HEK293 (cell line): ENCODE data around the gene PLEKHG4.

Source experiments
- GLI4 ChIP-seq: fragments of 450-650 bp; formaldehyde crosslinking; IDR thresholded peaks from 2 replicates; pipeline ENCODE4 v1.5.1; 2016; ENCODE audit warnings: missing biosample characterization, missing genetic modification characterization
- GLIS2 ChIP-seq: fragments of 450-650 bp; formaldehyde crosslinking; IDR thresholded peaks from 2 replicates; pipeline ENCODE4 v1.5.1; 2016; ENCODE audit warnings: missing biosample characterization, missing genetic modification characterization
- KLF9 ChIP-seq: fragments of 450-650 bp; formaldehyde crosslinking; IDR thresholded peaks from 2 replicates; pipeline ENCODE4 v1.5.1; 2016; ENCODE audit warnings: missing biosample characterization, missing genetic modification characterization, low read depth
- RBAK ChIP-seq: fragments of 450-650 bp; formaldehyde crosslinking; IDR thresholded peaks from 2 replicates; pipeline ENCODE4 v1.5.1; 2016; ENCODE audit warnings: missing biosample characterization, missing genetic modification characterization
- ZBTB20 ChIP-seq: fragments of 450-650 bp; formaldehyde crosslinking; IDR thresholded peaks from 2 replicates; pipeline ENCODE4 v1.5.1; 2016; ENCODE audit warnings: missing biosample characterization, missing genetic modification characterization
- ZFHX2 ChIP-seq: fragments of 450-650 bp; formaldehyde crosslinking; conservative IDR thresholded peaks from 2 replicates; pipeline ENCODE4 v1.5.1; 2016; ENCODE audit warnings: missing biosample characterization, missing genetic modification characterization
- ZFP41 ChIP-seq: fragments of 450-650 bp; formaldehyde crosslinking; IDR thresholded peaks from 2 replicates; pipeline ENCODE4 v1.5.1; 2016; ENCODE audit warnings: missing biosample characterization, missing genetic modification characterization, borderline replicate concordance
- ZNF2 ChIP-seq: fragments of 450-650 bp; formaldehyde crosslinking; IDR thresholded peaks from 2 replicates; pipeline ENCODE4 v1.5.1; 2016; ENCODE audit warnings: missing biosample characterization, missing genetic modification characterization
- ZNF248 ChIP-seq: fragments of 450-650 bp; formaldehyde crosslinking; IDR thresholded peaks from 2 replicates; pipeline ENCODE4 v1.5.1; 2017; ENCODE audit warnings: missing biosample characterization, missing genetic modification characterization
- ZNF501 ChIP-seq: fragments of 450-650 bp; formaldehyde crosslinking; IDR thresholded peaks from 2 replicates; pipeline ENCODE4 v1.5.1; 2016; ENCODE audit warnings: missing biosample characterization, missing genetic modification characterization
- ZNF510 ChIP-seq: fragments of 450-650 bp; formaldehyde crosslinking; IDR thresholded peaks from 2 replicates; pipeline ENCODE4 v1.5.1; 2018; ENCODE audit warnings: mild to moderate bottlenecking, missing genetic modification characterization, missing biosample characterization; ENCODE audit not compliant: insufficient replicate concordance
- ZNF585B ChIP-seq: fragments of 450-650 bp; formaldehyde crosslinking; IDR thresholded peaks from 2 replicates; pipeline ENCODE4 v1.5.1; 2016; ENCODE audit warnings: missing biosample characterization, missing genetic modification characterization
- ZNF621 ChIP-seq: fragments of 450-650 bp; formaldehyde crosslinking; IDR thresholded peaks from 2 replicates; pipeline ENCODE4 v1.5.1; 2017; ENCODE audit warnings: missing biosample characterization, missing genetic modification characterization
- ZNF629 ChIP-seq: fragments of 450-650 bp; formaldehyde crosslinking; IDR thresholded peaks from 2 replicates; pipeline ENCODE4 v1.5.1; 2017; ENCODE audit warnings: missing biosample characterization, missing genetic modification characterization
- ZNF658 ChIP-seq: fragments of 450-650 bp; formaldehyde crosslinking; IDR thresholded peaks from 2 replicates; pipeline ENCODE4; 2016; ENCODE audit warnings: missing biosample characterization, missing genetic modification characterization
- ZNF670 ChIP-seq: fragments of 450-650 bp; formaldehyde crosslinking; IDR thresholded peaks from 2 replicates; pipeline ENCODE4 v1.5.1; 2016; ENCODE audit warnings: missing biosample characterization, missing genetic modification characterization, low read depth
- ZNF677 ChIP-seq: fragments of 450-650 bp; IDR thresholded peaks from 2 replicates; pipeline ENCODE4 v1.5.0; 2018; ENCODE audit warnings: missing biosample characterization, mild to moderate bottlenecking, missing genetic modification characterization, moderate library complexity
- ZSCAN23 ChIP-seq: fragments of 450-650 bp; formaldehyde crosslinking; IDR thresholded peaks from 2 replicates; pipeline ENCODE4 v1.5.1; 2016; ENCODE audit warnings: missing biosample characterization, missing genetic modification characterization
- ZSCAN30 ChIP-seq: fragments of 450-650 bp; IDR thresholded peaks from 2 replicates; pipeline ENCODE4 v1.5.1; 2018; ENCODE audit warnings: missing biosample characterization, mild to moderate bottlenecking, missing genetic modification characterization, moderate library complexity
- TF ChIP-seq, protein P1 (sequence below): fragments of 450-650 bp; formaldehyde crosslinking; IDR thresholded peaks from 2 replicates; pipeline ENCODE4 v1.5.1; 2017; ENCODE audit warnings: missing biosample characterization, missing genetic modification characterization
- TF ChIP-seq, protein P2 (sequence below): sonication (generic); formaldehyde crosslinking; IDR thresholded peaks from 2 replicates; pipeline ENCODE4 v1.8.1; 2022; ENCODE audit warnings: mild to moderate bottlenecking, moderate library complexity, missing genetic modification reagents
- TF ChIP-seq, protein P3 (sequence below): fragments of 450-650 bp; formaldehyde crosslinking; IDR thresholded peaks from 2 replicates; pipeline ENCODE4 v1.5.1; 2016; ENCODE audit warnings: missing biosample characterization, missing genetic modification characterization
- TF ChIP-seq, protein P4 (sequence below): fragments of 450-650 bp; formaldehyde crosslinking; IDR thresholded peaks from 2 replicates; pipeline ENCODE4 v1.5.1; 2017; ENCODE audit warnings: missing biosample characterization, missing genetic modification characterization
- TF ChIP-seq, protein P5 (sequence below): fragments of 450-650 bp; formaldehyde crosslinking; IDR thresholded peaks from 2 replicates; pipeline ENCODE4 v1.5.1; 2017; ENCODE audit warnings: missing biosample characterization, missing genetic modification characterization
- TF ChIP-seq, protein P6 (sequence below): fragments of 450-650 bp; formaldehyde crosslinking; IDR thresholded peaks from 2 replicates; pipeline ENCODE4 v1.5.1; 2017; ENCODE audit warnings: missing biosample characterization, missing genetic modification characterization

The PLEKHG4 gene

DNA sequence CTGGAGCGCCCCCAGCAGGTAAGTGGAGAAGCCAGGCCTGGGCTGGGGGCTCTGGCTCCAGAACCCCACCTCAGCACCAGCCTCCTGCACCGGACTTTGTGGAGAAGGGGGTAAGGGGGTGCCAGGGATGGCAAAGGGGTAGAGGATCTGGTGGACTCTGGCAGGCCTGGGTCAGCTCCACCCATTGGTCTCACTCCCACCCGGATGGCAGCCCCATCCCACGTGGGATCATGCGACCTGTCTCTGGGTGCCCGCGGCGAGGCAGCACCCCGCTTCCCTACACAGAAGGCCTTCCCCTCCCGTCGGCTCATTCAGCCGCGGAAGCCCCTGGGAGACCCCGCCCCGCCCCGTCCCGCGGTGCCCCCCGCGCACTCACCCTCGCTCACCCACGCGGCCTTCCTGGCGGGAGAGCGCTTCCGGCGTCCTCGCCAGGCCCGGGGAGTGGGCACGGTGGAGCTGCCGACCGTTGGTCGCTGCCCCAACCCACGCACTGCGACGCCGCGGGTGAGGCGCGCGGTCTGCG is 498 bp upstream of the PLEKHG4 start (continued):
- TF ChIP-seq ZNF670 (no peak), ZNF658 (no peak), ZNF677 (no peak), RBAK (no peak), ZNF621 (no peak), ZSCAN30 (no peak), KLF9 (tag by site-specific recombination) (peak; percentile 50; the same call in 1 of the 2 replicates), ZNF629 (tag by site-specific recombination) (no peak), ZNF501 (tag by site-specific recombination) (0 out of 2 replicates have a peak, but pooled peaks have one; percentile 27), GLI4 (no peak), ZNF510 (no peak), GLIS2 (tag by site-specific recombination) (peak; percentile 84), ZNF585B (tag by site-specific recombination) (no peak), ZBTB20 (tag by site-specific recombination) (no peak; the same call in 1 of the 2 replicates), ZSCAN23 (no peak), ZNF248 (tag by site-specific recombination) (no peak), ZNF2 (no peak), ZFHX2 (tag by site-specific recombination) (peak; percentile 91), ZFP41 (tag by site-specific recombination) (no peak)
- TF ChIP-seq, protein P1, sequence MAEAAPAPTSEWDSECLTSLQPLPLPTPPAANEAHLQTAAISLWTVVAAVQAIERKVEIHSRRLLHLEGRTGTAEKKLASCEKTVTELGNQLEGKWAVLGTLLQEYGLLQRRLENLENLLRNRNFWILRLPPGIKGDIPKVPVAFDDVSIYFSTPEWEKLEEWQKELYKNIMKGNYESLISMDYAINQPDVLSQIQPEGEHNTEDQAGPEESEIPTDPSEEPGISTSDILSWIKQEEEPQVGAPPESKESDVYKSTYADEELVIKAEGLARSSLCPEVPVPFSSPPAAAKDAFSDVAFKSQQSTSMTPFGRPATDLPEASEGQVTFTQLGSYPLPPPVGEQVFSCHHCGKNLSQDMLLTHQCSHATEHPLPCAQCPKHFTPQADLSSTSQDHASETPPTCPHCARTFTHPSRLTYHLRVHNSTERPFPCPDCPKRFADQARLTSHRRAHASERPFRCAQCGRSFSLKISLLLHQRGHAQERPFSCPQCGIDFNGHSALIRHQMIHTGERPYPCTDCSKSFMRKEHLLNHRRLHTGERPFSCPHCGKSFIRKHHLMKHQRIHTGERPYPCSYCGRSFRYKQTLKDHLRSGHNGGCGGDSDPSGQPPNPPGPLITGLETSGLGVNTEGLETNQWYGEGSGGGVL (tag by site-specific recombination): 0 out of 2 replicates have a peak, but pooled peaks have one; percentile 26
- TF ChIP-seq, protein P2, sequence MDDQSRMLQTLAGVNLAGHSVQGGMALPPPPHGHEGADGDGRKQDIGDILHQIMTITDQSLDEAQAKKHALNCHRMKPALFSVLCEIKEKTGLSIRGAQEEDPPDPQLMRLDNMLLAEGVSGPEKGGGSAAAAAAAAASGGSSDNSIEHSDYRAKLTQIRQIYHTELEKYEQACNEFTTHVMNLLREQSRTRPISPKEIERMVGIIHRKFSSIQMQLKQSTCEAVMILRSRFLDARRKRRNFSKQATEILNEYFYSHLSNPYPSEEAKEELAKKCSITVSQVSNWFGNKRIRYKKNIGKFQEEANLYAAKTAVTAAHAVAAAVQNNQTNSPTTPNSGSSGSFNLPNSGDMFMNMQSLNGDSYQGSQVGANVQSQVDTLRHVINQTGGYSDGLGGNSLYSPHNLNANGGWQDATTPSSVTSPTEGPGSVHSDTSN: no peak; the same call in 1 of the 2 replicates
- TF ChIP-seq, protein P3, sequence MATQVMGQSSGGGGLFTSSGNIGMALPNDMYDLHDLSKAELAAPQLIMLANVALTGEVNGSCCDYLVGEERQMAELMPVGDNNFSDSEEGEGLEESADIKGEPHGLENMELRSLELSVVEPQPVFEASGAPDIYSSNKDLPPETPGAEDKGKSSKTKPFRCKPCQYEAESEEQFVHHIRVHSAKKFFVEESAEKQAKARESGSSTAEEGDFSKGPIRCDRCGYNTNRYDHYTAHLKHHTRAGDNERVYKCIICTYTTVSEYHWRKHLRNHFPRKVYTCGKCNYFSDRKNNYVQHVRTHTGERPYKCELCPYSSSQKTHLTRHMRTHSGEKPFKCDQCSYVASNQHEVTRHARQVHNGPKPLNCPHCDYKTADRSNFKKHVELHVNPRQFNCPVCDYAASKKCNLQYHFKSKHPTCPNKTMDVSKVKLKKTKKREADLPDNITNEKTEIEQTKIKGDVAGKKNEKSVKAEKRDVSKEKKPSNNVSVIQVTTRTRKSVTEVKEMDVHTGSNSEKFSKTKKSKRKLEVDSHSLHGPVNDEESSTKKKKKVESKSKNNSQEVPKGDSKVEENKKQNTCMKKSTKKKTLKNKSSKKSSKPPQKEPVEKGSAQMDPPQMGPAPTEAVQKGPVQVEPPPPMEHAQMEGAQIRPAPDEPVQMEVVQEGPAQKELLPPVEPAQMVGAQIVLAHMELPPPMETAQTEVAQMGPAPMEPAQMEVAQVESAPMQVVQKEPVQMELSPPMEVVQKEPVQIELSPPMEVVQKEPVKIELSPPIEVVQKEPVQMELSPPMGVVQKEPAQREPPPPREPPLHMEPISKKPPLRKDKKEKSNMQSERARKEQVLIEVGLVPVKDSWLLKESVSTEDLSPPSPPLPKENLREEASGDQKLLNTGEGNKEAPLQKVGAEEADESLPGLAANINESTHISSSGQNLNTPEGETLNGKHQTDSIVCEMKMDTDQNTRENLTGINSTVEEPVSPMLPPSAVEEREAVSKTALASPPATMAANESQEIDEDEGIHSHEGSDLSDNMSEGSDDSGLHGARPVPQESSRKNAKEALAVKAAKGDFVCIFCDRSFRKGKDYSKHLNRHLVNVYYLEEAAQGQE (tag by site-specific recombination): no peak
- TF ChIP-seq, protein P4, sequence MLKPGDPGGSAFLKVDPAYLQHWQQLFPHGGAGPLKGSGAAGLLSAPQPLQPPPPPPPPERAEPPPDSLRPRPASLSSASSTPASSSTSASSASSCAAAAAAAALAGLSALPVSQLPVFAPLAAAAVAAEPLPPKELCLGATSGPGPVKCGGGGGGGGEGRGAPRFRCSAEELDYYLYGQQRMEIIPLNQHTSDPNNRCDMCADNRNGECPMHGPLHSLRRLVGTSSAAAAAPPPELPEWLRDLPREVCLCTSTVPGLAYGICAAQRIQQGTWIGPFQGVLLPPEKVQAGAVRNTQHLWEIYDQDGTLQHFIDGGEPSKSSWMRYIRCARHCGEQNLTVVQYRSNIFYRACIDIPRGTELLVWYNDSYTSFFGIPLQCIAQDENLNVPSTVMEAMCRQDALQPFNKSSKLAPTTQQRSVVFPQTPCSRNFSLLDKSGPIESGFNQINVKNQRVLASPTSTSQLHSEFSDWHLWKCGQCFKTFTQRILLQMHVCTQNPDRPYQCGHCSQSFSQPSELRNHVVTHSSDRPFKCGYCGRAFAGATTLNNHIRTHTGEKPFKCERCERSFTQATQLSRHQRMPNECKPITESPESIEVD (tag by site-specific recombination): no peak
- TF ChIP-seq, protein P5, sequence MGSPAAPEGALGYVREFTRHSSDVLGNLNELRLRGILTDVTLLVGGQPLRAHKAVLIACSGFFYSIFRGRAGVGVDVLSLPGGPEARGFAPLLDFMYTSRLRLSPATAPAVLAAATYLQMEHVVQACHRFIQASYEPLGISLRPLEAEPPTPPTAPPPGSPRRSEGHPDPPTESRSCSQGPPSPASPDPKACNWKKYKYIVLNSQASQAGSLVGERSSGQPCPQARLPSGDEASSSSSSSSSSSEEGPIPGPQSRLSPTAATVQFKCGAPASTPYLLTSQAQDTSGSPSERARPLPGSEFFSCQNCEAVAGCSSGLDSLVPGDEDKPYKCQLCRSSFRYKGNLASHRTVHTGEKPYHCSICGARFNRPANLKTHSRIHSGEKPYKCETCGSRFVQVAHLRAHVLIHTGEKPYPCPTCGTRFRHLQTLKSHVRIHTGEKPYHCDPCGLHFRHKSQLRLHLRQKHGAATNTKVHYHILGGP (tag by site-specific recombination): no peak
- TF ChIP-seq, protein P6, sequence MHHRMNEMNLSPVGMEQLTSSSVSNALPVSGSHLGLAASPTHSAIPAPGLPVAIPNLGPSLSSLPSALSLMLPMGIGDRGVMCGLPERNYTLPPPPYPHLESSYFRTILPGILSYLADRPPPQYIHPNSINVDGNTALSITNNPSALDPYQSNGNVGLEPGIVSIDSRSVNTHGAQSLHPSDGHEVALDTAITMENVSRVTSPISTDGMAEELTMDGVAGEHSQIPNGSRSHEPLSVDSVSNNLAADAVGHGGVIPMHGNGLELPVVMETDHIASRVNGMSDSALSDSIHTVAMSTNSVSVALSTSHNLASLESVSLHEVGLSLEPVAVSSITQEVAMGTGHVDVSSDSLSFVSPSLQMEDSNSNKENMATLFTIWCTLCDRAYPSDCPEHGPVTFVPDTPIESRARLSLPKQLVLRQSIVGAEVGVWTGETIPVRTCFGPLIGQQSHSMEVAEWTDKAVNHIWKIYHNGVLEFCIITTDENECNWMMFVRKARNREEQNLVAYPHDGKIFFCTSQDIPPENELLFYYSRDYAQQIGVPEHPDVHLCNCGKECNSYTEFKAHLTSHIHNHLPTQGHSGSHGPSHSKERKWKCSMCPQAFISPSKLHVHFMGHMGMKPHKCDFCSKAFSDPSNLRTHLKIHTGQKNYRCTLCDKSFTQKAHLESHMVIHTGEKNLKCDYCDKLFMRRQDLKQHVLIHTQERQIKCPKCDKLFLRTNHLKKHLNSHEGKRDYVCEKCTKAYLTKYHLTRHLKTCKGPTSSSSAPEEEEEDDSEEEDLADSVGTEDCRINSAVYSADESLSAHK (tag by site-specific recombination): no peak
